ENCODE results near the gene CSTB.
"Not testable (repeated sequence)": the region's sequence is repeated elsewhere in the genome, so short reads cannot be mapped to it uniquely, and the experiment has no call there.

The CSTB gene, protein sequence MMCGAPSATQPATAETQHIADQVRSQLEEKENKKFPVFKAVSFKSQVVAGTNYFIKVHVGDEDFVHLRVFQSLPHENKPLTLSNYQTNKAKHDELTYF

DNA sequence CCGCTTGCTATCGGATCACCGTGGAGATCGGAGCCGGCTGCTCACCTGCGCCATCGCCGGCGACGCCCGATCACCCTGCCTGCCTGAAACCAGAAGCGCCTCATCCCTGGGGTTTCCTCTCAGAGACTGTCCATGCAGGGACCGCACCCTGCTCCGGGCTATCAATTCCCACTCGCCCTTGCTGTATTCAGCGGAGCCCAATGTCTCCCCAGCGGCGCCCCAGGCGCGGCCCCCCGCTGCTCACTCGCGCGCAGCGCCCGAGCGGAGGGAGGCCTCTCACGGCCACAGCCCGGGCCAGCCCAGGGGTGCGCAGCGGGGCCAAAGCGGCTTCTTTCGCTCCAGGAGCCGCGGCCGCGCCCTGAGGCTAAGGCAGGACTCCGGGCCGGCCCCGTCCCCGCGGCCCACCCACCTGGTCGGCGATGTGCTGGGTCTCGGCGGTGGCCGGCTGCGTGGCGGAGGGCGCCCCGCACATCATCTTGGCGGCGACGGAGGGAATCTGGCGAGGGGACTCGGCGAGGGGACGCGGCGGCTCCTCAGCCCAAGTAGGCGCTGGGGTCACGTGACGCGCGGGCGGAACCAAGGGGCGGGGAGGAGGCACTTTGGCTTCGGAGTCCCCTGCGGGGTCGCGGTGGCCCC is at the start of gene CSTB:
CSTB (minus strand) TSS at position 514 of the 636 bp plus-strand sequence; CDS start at position 475, 39 bp downstream.
- H3K36me3 ChIP-seq (ENCODE audit: insufficient read depth, low read length): peaks cover 5% of the 10 kb centered on the region
- no peaks in the 10 kb centered on the region for H3K9me3 ChIP-seq (ENCODE audit: control insufficient read depth, insufficient read depth, low read length)
- peaks cover 20% of the 10 kb centered on the region for H3K4me1 ChIP-seq (ENCODE audit: insufficient read depth, low read length)
- H3K9ac ChIP-seq (ENCODE audit: low read depth, low read length): peak within 1 kb of the TSS; percentile 100

DNA sequence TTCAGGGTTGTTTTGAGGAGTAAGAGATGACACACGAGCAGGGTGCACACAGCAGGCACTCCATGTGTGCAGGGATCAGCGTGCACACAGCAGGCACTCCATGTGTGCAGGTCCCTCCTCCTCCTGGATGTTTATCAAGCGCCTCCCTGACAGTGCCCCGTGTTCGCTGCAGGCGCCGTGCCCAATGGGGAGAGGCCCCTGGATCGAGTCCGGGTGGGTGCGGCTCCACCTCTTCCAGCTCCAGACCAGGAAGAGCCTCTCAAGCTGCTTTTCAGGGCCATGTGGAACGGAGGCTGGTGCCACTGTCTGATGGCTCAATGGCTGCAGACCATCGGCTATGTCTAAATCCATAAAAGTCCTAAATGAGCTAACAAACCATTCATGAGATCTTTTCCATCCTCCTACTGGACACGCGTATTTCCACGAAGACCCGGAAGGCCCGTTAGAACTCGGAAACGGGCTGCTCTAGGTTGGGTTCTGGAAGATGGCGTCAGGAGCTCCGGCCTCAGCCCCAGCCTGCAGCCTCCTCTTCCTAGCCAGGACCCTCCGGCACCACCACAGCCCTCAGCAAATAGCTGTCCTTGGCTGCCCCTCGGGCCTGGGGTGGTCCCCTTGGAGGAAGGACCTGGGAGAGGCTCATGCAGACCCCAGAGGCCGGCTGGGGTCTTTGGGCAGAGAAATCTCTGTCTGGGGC is 49.3 kb upstream of the CSTB start:
- no peaks in the 10 kb centered on the region for H3K36me3 ChIP-seq (ENCODE audit: insufficient read depth, low read length)
- no peaks in the 10 kb centered on the region for H3K9me3 ChIP-seq (ENCODE audit: control insufficient read depth, insufficient read depth, low read length)
- no peak overlapping the region for H3K9ac ChIP-seq (ENCODE audit: low read depth, low read length)
- H3K4me1 ChIP-seq (ENCODE audit: insufficient read depth, low read length): no peaks in the 10 kb centered on the region; the same call in 1 of the 2 replicates

DNA sequence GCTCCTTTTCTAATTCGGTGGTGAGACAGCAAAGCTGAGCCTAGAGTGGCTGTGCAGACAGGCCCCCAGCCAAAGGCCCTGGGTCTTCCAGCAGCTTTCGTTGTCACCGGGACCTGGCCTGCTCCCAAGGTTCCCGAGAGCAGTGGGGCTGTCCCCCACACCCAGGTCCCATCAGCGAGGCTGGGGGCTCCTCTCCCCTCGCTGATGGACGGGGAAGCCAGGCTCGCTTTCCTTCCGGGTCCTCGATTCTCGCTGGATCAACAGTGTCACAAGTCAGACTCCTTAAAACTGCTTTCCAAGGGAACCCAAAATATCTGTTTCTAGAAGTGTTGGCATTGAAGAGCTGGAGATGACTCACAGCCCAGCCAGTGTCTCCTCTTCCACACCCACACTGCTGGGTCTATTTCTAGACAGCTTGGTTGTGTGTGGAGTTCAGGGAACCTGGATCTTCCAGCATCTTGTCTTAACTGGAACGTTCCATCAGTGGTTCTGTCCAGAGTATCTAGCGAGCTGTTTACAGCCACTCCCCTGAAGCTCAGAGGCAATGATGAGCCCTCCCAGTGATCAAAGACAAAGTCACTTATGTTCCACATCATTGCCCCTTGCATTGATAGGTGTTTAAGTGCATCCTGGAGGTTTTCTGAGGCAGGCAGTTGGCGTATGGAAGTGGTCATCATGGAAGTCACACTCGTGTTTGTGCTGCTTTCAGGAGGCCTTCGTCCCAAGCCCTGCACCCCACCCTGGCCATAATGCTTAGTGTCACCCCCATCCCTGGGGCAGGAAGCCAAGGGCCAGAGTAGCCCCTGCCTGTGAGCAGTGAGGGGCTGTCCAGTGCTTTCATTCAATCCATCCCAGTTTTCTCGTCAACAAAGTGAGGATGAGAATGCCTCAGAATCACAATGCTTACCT is 48.5 kb upstream of the CSTB start:
- Histone ChIP-seq H3K4me1 (ENCODE audit: insufficient read depth, low read length) (no peaks in the 10 kb centered on the region; the same call in 1 of the 2 replicates), H3K9ac (ENCODE audit: low read depth, low read length) (no peak overlapping the region)

DNA sequence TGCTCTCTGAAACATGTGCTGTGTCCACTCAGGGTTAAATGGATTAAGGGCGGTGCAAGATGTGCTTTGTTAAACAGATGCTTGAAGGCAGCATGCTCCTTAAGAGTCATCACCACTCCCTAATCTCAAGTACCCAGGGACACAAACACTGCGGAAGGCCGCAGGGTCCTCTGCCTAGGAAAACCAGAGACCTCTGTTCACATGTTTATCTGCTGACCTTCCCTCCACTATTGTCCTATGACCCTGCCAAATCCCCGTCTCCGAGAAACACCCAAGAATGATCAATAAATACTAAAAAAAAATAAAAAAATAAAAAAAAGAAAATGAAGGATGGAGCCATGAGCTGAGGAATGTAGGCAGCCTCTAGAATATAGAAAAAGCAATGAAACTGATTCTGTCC is 46.6 kb upstream of the CSTB start:
- not testable (repeated sequence) for H3K9me3 ChIP-seq (ENCODE audit: control insufficient read depth, insufficient read depth, low read length); H3K4me1 ChIP-seq (ENCODE audit: insufficient read depth, low read length); H3K36me3 ChIP-seq (ENCODE audit: insufficient read depth, low read length); H3K9ac ChIP-seq (ENCODE audit: low read depth, low read length)

More for the DNA sequence above, 48.5 kb upstream of the CSTB start:
- Histone ChIP-seq H3K36me3 (ENCODE audit: insufficient read depth, low read length) (no peaks in the 10 kb centered on the region), H3K9me3 (ENCODE audit: control insufficient read depth, insufficient read depth, low read length) (no peaks in the 10 kb centered on the region)

DNA sequence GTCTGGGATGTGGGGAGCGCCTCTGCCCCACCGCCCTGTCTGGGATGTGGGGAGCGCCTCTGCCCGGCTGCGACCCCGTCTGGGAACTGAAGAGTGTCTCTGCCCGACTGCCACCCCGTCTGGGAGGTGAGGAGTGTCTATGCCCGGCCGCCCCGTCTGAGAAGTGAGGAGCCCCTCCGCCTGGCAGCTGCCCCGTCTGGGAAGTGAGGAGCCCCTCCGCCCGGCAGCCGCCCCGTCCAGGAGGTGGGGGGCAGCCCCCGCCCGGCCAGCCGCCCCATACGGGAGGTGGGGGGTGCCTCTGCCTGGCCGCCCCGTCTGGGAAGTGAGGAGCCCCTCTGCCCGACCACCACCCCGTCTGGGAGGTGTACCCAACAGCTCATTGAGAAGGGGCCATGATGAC is 46.1 kb upstream of the CSTB start:
- H3K36me3 ChIP-seq (ENCODE audit: insufficient read depth, low read length); H3K9me3 ChIP-seq (ENCODE audit: control insufficient read depth, insufficient read depth, low read length); H3K9ac ChIP-seq (ENCODE audit: low read depth, low read length); H3K4me1 ChIP-seq (ENCODE audit: insufficient read depth, low read length): not testable (repeated sequence)

DNA sequence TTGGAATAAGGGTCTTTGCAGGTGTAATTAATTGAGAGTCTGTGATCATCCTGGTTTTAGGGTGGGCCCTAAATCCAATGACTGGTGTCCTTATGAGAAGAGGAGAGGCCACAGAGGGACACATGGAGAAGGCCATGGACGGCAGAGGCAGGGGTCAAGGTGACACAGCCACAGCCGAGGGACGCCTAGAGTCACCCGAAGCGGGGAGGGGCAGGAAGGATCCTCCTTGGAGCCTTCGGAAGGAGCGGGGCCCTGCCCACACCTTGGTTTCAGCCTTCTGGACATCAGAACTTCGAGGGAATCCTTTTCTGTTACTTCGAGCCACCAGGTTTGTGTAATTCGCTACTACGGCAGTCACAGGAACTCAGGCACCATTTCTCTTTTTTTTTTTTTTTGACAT is 44.4 kb upstream of the CSTB start:
- Histone ChIP-seq H3K9me3 (ENCODE audit: control insufficient read depth, insufficient read depth, low read length) (no peaks in the 10 kb centered on the region; the same call in 1 of the 2 replicates), H3K36me3 (ENCODE audit: insufficient read depth, low read length) (no peaks in the 10 kb centered on the region), H3K4me1 (ENCODE audit: insufficient read depth, low read length) (no peaks in the 10 kb centered on the region; the same call in 1 of the 2 replicates), H3K9ac (ENCODE audit: low read depth, low read length) (no peak overlapping the region)

DNA sequence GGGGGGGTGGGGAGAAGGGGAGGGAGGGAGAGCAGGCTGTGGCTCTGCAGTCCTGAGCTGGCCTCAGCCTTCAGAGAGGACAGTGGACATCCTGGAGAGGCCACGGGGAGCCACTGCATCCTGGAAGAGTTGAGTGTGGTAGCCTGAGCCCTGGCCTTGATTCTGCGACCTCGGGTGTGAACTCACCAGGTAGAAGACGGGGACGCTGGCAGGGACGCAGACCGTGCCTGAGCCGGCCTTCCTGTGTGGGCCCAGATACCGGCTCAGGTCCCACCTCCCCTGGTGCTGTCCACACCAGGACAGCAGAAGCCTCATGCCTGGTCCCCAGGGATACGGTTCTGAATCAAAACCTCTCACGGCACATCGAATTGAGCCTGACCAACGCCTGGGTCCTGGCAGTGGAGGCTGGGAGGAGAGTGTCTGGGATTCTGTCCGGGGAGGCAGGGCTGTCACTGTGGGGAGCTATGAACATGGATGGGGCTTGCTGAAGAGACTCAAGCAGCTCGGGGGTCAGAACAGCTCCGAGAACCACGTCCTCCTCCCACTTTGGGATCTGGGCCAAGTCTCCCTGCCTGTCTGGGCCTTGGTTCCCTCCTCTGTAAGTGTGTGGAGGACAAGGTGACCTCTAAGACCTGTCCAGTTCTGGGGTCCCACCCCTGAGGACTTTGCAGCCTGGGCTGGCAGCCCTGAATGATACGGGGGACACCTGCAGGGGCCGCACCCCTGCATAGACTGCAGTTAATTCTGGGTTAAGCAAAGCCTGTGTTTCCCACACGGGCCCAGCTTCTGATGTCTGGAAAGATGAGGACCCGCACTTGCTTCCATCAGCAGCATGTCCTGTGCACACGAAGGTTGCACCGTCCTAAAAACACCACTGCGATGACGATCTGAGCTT is 43.6 kb upstream of the CSTB start:
- Histone ChIP-seq H3K9ac (ENCODE audit: low read depth, low read length) (no peak overlapping the region), H3K4me1 (ENCODE audit: insufficient read depth, low read length) (peaks cover 2% of the 10 kb centered on the region; the same call in 1 of the 2 replicates), H3K9me3 (ENCODE audit: control insufficient read depth, insufficient read depth, low read length) (no peaks in the 10 kb centered on the region; the same call in 1 of the 2 replicates), H3K36me3 (ENCODE audit: insufficient read depth, low read length) (no peaks in the 10 kb centered on the region)

DNA sequence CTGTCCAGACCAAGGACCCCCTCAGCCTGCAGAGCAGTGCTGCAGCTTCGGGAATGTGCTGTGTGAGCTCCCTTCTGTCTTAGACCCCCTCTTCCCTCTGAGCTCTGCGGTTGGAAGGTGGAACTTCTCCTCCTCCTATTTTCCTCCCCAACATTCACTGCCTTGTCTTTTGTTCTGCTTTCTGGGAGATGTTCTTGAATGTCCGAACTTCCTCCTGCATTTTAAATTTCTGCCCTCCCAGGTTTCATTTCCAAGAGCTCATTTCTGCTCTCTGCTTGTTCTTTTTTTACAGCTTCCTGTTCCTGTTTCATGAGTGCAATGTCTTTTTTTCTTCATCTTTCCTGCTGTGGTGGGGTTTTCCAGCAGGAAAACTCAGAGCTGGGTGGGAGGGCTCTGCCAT is 42.6 kb upstream of the CSTB start:
- Histone ChIP-seq H3K9me3 (ENCODE audit: control insufficient read depth, insufficient read depth, low read length) (no peaks in the 10 kb centered on the region; the same call in 1 of the 2 replicates), H3K4me1 (ENCODE audit: insufficient read depth, low read length) (peaks cover 8% of the 10 kb centered on the region; the same call in 1 of the 2 replicates), H3K36me3 (ENCODE audit: insufficient read depth, low read length) (no peaks in the 10 kb centered on the region), H3K9ac (ENCODE audit: low read depth, low read length) (no peak overlapping the region)

DNA sequence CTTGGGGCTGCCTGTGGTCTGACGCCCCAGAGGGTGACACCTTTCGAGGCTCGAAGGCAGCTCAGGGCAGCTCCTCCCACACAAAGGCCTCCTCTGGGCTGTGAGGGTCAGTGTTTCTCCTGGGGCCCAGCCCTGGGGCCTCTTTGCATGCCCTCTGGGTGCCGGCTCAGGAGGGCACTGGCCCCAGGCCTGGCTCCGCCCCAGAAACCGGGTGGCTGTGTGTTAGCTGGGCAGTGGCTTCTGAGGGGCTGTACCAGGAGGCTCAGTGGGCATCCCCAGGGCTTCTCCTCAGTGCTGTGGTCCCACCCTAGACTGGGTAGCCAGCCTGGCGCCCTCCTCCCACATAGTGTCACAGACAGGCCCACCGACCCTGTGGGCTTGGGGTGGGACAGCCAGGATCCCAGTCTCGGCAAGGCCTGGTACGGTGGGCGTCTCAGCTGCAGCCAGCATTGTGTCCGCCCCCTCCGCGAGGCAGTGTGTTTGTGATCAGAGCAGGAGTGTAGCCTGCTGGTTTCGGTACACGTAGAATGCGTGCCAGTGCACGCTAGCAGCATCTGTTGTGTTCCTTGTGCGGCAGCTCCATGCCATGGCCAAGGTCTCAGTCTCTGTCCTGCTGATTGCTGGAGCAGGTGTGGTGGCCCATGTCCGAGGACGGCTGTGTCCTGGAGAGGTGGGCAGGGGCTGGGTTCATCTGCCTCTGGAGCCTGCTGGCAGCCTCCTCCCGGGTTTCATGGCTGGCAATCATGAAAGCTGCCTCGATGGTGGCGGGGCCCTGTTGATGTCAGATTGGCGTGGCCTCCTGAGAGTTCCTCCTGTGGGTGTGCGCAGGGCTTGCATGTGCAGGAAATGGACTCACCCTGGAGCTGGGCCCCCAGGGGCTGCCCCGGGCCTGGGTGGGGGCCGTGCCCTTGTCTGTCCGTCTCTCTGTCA is 41.3 kb upstream of the CSTB start:
- Histone ChIP-seq H3K4me1 (ENCODE audit: insufficient read depth, low read length) (peaks cover 8% of the 10 kb centered on the region; the same call in 1 of the 2 replicates), H3K36me3 (ENCODE audit: insufficient read depth, low read length) (no peaks in the 10 kb centered on the region), H3K9ac (ENCODE audit: low read depth, low read length) (no peak overlapping the region), H3K9me3 (ENCODE audit: control insufficient read depth, insufficient read depth, low read length) (no peaks in the 10 kb centered on the region; the same call in 1 of the 2 replicates)

DNA sequence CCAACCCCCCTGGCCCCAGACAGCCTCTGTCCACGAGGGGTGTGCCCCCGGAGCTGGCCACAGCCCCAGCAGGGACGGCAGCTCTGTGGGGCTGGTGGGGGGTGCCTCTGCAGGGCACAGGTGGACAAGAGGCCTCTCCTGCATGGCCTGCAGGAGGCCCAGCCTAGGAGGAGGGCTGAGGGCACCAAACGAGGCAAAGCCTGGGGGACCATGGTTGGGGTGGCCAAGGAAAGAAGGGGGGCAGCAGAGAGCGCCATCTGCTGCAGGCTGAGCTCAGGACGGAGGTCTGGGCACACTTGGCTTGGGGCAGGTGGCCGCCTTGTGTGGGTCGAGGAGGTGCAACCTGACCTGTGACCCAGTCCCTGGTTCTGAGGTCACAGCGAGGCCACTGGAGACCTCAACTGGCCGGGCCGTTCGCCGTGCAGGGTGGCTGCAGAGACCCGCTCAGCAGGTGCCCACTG is 40.5 kb upstream of the CSTB start:
- Histone ChIP-seq H3K4me1 (ENCODE audit: insufficient read depth, low read length) (peaks cover 13% of the 10 kb centered on the region; the same call in 1 of the 2 replicates), H3K9ac (ENCODE audit: low read depth, low read length) (no peak overlapping the region), H3K9me3 (ENCODE audit: control insufficient read depth, insufficient read depth, low read length) (no peaks in the 10 kb centered on the region; the same call in 1 of the 2 replicates), H3K36me3 (ENCODE audit: insufficient read depth, low read length) (no peaks in the 10 kb centered on the region)

DNA sequence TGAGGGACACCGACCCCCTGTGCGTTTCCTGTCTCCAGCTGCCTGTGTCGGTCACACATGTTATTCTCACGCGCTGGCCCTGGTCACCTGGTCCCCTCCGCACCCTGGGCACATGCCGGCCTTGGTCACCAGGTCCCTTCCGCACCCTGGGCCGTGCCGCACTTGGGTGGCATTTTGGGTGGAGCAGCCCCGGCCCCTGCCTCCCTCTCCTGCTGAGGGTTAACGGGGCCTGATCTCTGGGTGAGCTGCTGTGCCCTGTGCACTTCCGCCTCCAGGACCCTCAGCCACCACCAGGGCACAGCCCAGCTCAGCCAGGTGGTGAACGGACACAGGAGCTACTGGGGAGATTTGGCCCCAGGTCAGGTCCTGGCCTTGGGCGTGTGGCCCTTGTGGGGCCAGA is 39.9 kb upstream of the CSTB start:
- H3K36me3 ChIP-seq (ENCODE audit: insufficient read depth, low read length): no peaks in the 10 kb centered on the region
- no peak overlapping the region for H3K9ac ChIP-seq (ENCODE audit: low read depth, low read length)
- H3K4me1 ChIP-seq (ENCODE audit: insufficient read depth, low read length): peaks cover 20% of the 10 kb centered on the region; the same call in 1 of the 2 replicates
- no peaks in the 10 kb centered on the region; the same call in 1 of the 2 replicates for H3K9me3 ChIP-seq (ENCODE audit: control insufficient read depth, insufficient read depth, low read length)

DNA sequence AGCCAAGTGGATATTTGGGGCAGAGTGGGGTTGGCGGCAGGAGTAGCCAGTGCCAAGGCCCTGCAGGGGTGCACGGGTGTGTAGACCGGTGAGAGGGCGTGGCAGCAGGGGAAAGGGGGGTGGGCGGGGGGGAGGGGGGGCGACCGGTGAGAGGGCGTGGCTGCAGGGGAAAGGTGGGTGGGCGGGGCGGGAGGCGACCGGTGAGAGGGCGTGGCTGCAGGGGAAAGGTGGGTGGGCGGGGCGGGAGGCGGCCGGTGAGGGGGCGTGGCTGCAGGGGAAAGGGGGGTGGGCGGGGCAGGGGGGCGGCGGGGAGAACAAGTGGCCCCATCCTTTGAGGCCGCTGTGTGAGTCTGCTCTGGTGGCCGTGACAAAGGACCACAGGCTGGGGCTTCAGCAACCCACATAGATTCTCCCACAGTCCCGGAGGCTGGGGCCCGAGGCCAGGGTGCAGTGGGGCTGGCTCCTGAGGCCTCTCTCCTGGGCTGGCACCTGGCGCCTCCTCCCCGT is 39.1 kb upstream of the CSTB start:
- no peaks in the 10 kb centered on the region; the same call in 1 of the 2 replicates for H3K9me3 ChIP-seq (ENCODE audit: control insufficient read depth, insufficient read depth, low read length)
- H3K9ac ChIP-seq (ENCODE audit: low read depth, low read length): peak overlapping the region; percentile 15; the same call in 1 of the 2 replicates
- peaks cover 21% of the 10 kb centered on the region; the same call in 1 of the 2 replicates for H3K4me1 ChIP-seq (ENCODE audit: insufficient read depth, low read length)
- no peaks in the 10 kb centered on the region for H3K36me3 ChIP-seq (ENCODE audit: insufficient read depth, low read length)

Data from ES-I3 (cell line).